ENCODE results near the gene BRD1. TPM values are rescaled to one million over a fixed set of nuclear protein-coding genes. Genes with fewer than 3 reads are reported as not detected.

BRD1 gene
- total and polyA plus RNA-seq, 2 donors, result 18.2 to 43.6 TPM

GRCh38 chr22:49747716-49748115, 80.0 kb downstream of the BRD1 start:
- no peaks in the 10 kb centered on the region for H3K36me3 ChIP-seq (ENCODE audit: control insufficient read depth in 2 of 2, insufficient read depth in 2 of 2, low read length in 1 of 2)
- DNase-seq (ENCODE audit: low read depth in 6 of 9, low spot score in 9 of 9), result no peak
- 89% methylated on average over 3 of the region's 3 CpGs for WGBS

GRCh38 chr22:49747130-49747529, 80.5 kb downstream of the BRD1 start:
- 96% methylated on average over 3 of the region's 3 CpGs for WGBS
- H3K36me3 ChIP-seq (ENCODE audit: control insufficient read depth in 2 of 2, insufficient read depth in 2 of 2, low read length in 1 of 2), result no peaks in the 10 kb centered on the region
- DNase-seq (ENCODE audit: low read depth in 6 of 9, low spot score in 9 of 9), result no peak
- H3K9me3 ChIP-seq (ENCODE audit: control insufficient read depth in 2 of 2, insufficient read depth in 1 of 2, low read length in 1 of 2), result no peaks in the 10 kb centered on the region
- no peak overlapping the region for H3K4me3 ChIP-seq (ENCODE audit: low read length in 2 of 2)
- H3K27ac ChIP-seq (ENCODE audit: low read depth in 1 of 2, low read length in 1 of 2), result no peak overlapping the region
- no peaks in the 10 kb centered on the region for H3K27me3 ChIP-seq (ENCODE audit: control insufficient read depth in 2 of 2, insufficient read depth in 1 of 2, low read length in 1 of 2)
- H3K4me1 ChIP-seq (ENCODE audit: control insufficient read depth in 2 of 2, insufficient read depth in 2 of 2, low read length in 2 of 2), result no peaks in the 10 kb centered on the region

More at GRCh38 chr22:49747716-49748115, 80.0 kb downstream of the BRD1 start:
- Histone ChIP-seq H3K9me3 (ENCODE audit: control insufficient read depth in 2 of 2, insufficient read depth in 1 of 2, low read length in 1 of 2) (no peaks in the 10 kb centered on the region), H3K27me3 (ENCODE audit: control insufficient read depth in 2 of 2, insufficient read depth in 1 of 2, low read length in 1 of 2) (no peaks in the 10 kb centered on the region), H3K27ac (ENCODE audit: low read depth in 1 of 2, low read length in 1 of 2) (no peak overlapping the region), H3K4me1 (ENCODE audit: control insufficient read depth in 2 of 2, insufficient read depth in 2 of 2, low read length in 2 of 2) (no peaks in the 10 kb centered on the region), H3K4me3 (ENCODE audit: low read length in 2 of 2) (no peak overlapping the region)

GRCh38 chr22:49746065-49746464, 81.6 kb downstream of the BRD1 start:
- no peaks in the 10 kb centered on the region for H3K4me1 ChIP-seq (ENCODE audit: control insufficient read depth in 2 of 2, insufficient read depth in 2 of 2, low read length in 2 of 2)
- DNase-seq (ENCODE audit: low read depth in 6 of 9, low spot score in 9 of 9), result no peak
- H3K36me3 ChIP-seq (ENCODE audit: control insufficient read depth in 2 of 2, insufficient read depth in 2 of 2, low read length in 1 of 2), result no peaks in the 10 kb centered on the region
- no peak overlapping the region for H3K4me3 ChIP-seq (ENCODE audit: low read length in 2 of 2)
- no peaks in the 10 kb centered on the region for H3K9me3 ChIP-seq (ENCODE audit: control insufficient read depth in 2 of 2, insufficient read depth in 1 of 2, low read length in 1 of 2)
- no peaks in the 10 kb centered on the region for H3K27me3 ChIP-seq (ENCODE audit: control insufficient read depth in 2 of 2, insufficient read depth in 1 of 2, low read length in 1 of 2)
- H3K27ac ChIP-seq (ENCODE audit: low read depth in 1 of 2, low read length in 1 of 2), result no peak overlapping the region
- WGBS, result 93% methylated on average over 3 of the region's 3 CpGs

GRCh38 chr22:49740242-49740641, 87.4 kb downstream of the BRD1 start:
- Histone ChIP-seq H3K27me3 (ENCODE audit: control insufficient read depth in 2 of 2, insufficient read depth in 1 of 2, low read length in 1 of 2) (peaks cover 0 to 6% of the 10 kb centered on the region in 2 donors), H3K27ac (ENCODE audit: low read depth in 1 of 2, low read length in 1 of 2) (no peak overlapping the region), H3K4me1 (ENCODE audit: control insufficient read depth in 2 of 2, insufficient read depth in 2 of 2, low read length in 2 of 2) (no peaks in the 10 kb centered on the region), H3K4me3 (ENCODE audit: low read length in 2 of 2) (no peak overlapping the region), H3K9me3 (ENCODE audit: control insufficient read depth in 2 of 2, insufficient read depth in 1 of 2, low read length in 1 of 2) (peaks cover 2 to 3% of the 10 kb centered on the region in 2 donors), H3K36me3 (ENCODE audit: control insufficient read depth in 2 of 2, insufficient read depth in 2 of 2, low read length in 1 of 2) (no peaks in the 10 kb centered on the region)
- whole genome bisulfite sequencing, result 88% methylated on average over 7 of the region's 7 CpGs
- no peak for DNase-seq (ENCODE audit: low read depth in 6 of 9, low spot score in 9 of 9)

- WGBS, result 92% methylated on average over 2 of the region's 2 CpGs
These were observed 88.5 kb downstream of the BRD1 start for GRCh38 chr22:49739138-49739537.

GRCh38 chr22:49738566-49738965, 89.1 kb downstream of the BRD1 start:
- no peaks in the 10 kb centered on the region for H3K36me3 ChIP-seq (ENCODE audit: control insufficient read depth in 2 of 2, insufficient read depth in 2 of 2, low read length in 1 of 2)
- 90% methylated on average over 8 of the region's 8 CpGs for WGBS
- no peak for DNase-seq (ENCODE audit: low read depth in 6 of 9, low spot score in 9 of 9)
- H3K4me1 ChIP-seq (ENCODE audit: control insufficient read depth in 2 of 2, insufficient read depth in 2 of 2, low read length in 2 of 2), result peaks cover 0 to 12% of the 10 kb centered on the region in 2 donors
- H3K9me3 ChIP-seq (ENCODE audit: control insufficient read depth in 2 of 2, insufficient read depth in 1 of 2, low read length in 1 of 2), result peaks cover 2 to 3% of the 10 kb centered on the region in 2 donors
- H3K27me3 ChIP-seq (ENCODE audit: control insufficient read depth in 2 of 2, insufficient read depth in 1 of 2, low read length in 1 of 2), result peaks cover 0 to 9% of the 10 kb centered on the region in 2 donors
- no peak overlapping the region for H3K4me3 ChIP-seq (ENCODE audit: low read length in 2 of 2)
- no peak overlapping the region for H3K27ac ChIP-seq (ENCODE audit: low read depth in 1 of 2, low read length in 1 of 2)

More at GRCh38 chr22:49739138-49739537, 88.5 kb downstream of the BRD1 start:
- no peaks in the 10 kb centered on the region for H3K36me3 ChIP-seq (ENCODE audit: control insufficient read depth in 2 of 2, insufficient read depth in 2 of 2, low read length in 1 of 2)
- no peak overlapping the region for H3K27ac ChIP-seq (ENCODE audit: low read depth in 1 of 2, low read length in 1 of 2)
- H3K4me3 ChIP-seq (ENCODE audit: low read length in 2 of 2), result no peak overlapping the region
- peaks cover 2 to 3% of the 10 kb centered on the region in 2 donors for H3K9me3 ChIP-seq (ENCODE audit: control insufficient read depth in 2 of 2, insufficient read depth in 1 of 2, low read length in 1 of 2)
- no peak for DNase-seq (ENCODE audit: low read depth in 6 of 9, low spot score in 9 of 9)
- peaks cover 0 to 6% of the 10 kb centered on the region in 2 donors for H3K27me3 ChIP-seq (ENCODE audit: control insufficient read depth in 2 of 2, insufficient read depth in 1 of 2, low read length in 1 of 2)
- peaks cover 0 to 7% of the 10 kb centered on the region in 2 donors for H3K4me1 ChIP-seq (ENCODE audit: control insufficient read depth in 2 of 2, insufficient read depth in 2 of 2, low read length in 2 of 2)

- DNase-seq (ENCODE audit: low read depth in 6 of 9, low spot score in 9 of 9), result no peak
- H3K27me3 ChIP-seq (ENCODE audit: control insufficient read depth in 2 of 2, insufficient read depth in 1 of 2, low read length in 1 of 2), result peaks cover 0 to 10% of the 10 kb centered on the region in 2 donors
These were observed 89.7 kb downstream of the BRD1 start for GRCh38 chr22:49738006-49738405.

GRCh38 chr22:49737101-49737551, 90.5 kb downstream of the BRD1 start:
- WGBS, result 95% methylated on average over 12 of the region's 12 CpGs
- H3K4me3 ChIP-seq (ENCODE audit: low read length in 2 of 2), result no peak overlapping the region
- peaks cover 2 to 3% of the 10 kb centered on the region in 2 donors for H3K9me3 ChIP-seq (ENCODE audit: control insufficient read depth in 2 of 2, insufficient read depth in 1 of 2, low read length in 1 of 2)
- H3K4me1 ChIP-seq (ENCODE audit: control insufficient read depth in 2 of 2, insufficient read depth in 2 of 2, low read length in 2 of 2), result peaks cover 0 to 13% of the 10 kb centered on the region in 2 donors
- H3K27me3 ChIP-seq (ENCODE audit: control insufficient read depth in 2 of 2, insufficient read depth in 1 of 2, low read length in 1 of 2), result peaks cover 0 to 10% of the 10 kb centered on the region in 2 donors
- no peak for DNase-seq (ENCODE audit: low read depth in 6 of 9, low spot score in 9 of 9)
- no peak overlapping the region for H3K27ac ChIP-seq (ENCODE audit: low read depth in 1 of 2, low read length in 1 of 2)
- H3K36me3 ChIP-seq (ENCODE audit: control insufficient read depth in 2 of 2, insufficient read depth in 2 of 2, low read length in 1 of 2), result no peaks in the 10 kb centered on the region

More at GRCh38 chr22:49738006-49738405, 89.7 kb downstream of the BRD1 start:
- Histone ChIP-seq H3K36me3 (ENCODE audit: control insufficient read depth in 2 of 2, insufficient read depth in 2 of 2, low read length in 1 of 2) (no peaks in the 10 kb centered on the region), H3K9me3 (ENCODE audit: control insufficient read depth in 2 of 2, insufficient read depth in 1 of 2, low read length in 1 of 2) (peaks cover 2 to 3% of the 10 kb centered on the region in 2 donors), H3K27ac (ENCODE audit: low read depth in 1 of 2, low read length in 1 of 2) (no peak overlapping the region), H3K4me3 (ENCODE audit: low read length in 2 of 2) (no peak overlapping the region), H3K4me1 (ENCODE audit: control insufficient read depth in 2 of 2, insufficient read depth in 2 of 2, low read length in 2 of 2) (peaks cover 0 to 13% of the 10 kb centered on the region in 2 donors)
- WGBS, result 96% methylated on average over 12 of the region's 12 CpGs

- DNase-seq (ENCODE audit: low read depth in 6 of 9, low spot score in 9 of 9), result no peak
- peaks cover 0 to 10% of the 10 kb centered on the region in 2 donors for H3K27me3 ChIP-seq (ENCODE audit: control insufficient read depth in 2 of 2, insufficient read depth in 1 of 2, low read length in 1 of 2)
- no peak overlapping the region for H3K27ac ChIP-seq (ENCODE audit: low read depth in 1 of 2, low read length in 1 of 2)
- peaks cover 2 to 3% of the 10 kb centered on the region in 2 donors for H3K9me3 ChIP-seq (ENCODE audit: control insufficient read depth in 2 of 2, insufficient read depth in 1 of 2, low read length in 1 of 2)
- 97% methylated on average over 5 of the region's 5 CpGs for WGBS
- no peak overlapping the region for H3K4me3 ChIP-seq (ENCODE audit: low read length in 2 of 2)
- H3K36me3 ChIP-seq (ENCODE audit: control insufficient read depth in 2 of 2, insufficient read depth in 2 of 2, low read length in 1 of 2), result no peaks in the 10 kb centered on the region
- H3K4me1 ChIP-seq (ENCODE audit: control insufficient read depth in 2 of 2, insufficient read depth in 2 of 2, low read length in 2 of 2), result peaks cover 0 to 13% of the 10 kb centered on the region in 2 donors
These were observed 91.1 kb downstream of the BRD1 start for GRCh38 chr22:49736538-49736937.

All from thymus (tissue), 11 donors.